Natural killer cell (primary cell): ENCODE data around the gene SKA2. TPM values are rescaled to one million over a fixed set of nuclear protein-coding genes. Genes with fewer than 3 reads are reported as not detected.

Source experiments
- ATAC-seq, 3 donors: fragments of 150-1000 bp in 2 of 3; fragments of 200-7000 bp in 1 of 3; cut with Tn5 transposase; 1 replicate in 1 of 3; 2 replicates in 2 of 3; pipeline ENCODE4 v1.10.0; 2021; ENCODE audit warnings: mild to moderate bottlenecking in 2 of 3, moderate library complexity in 2 of 3
- DNase-seq, 2 donors: peaks; one replicate each; pipeline versions ENCODE4 v3.0.0 to v3.0.0-alpha.2; 2013 to 2021; ENCODE audit warnings: mixed read lengths in 1 of 2
- H3K27ac ChIP-seq: one replicate; pipeline ENCODE4 v1.5.1; 2013; ENCODE audit warnings: mild to moderate bottlenecking, low read length
- H3K27me3 ChIP-seq: one replicate; pipeline ENCODE4 v1.6.1; 2013; ENCODE audit warnings: low read length; ENCODE audit not compliant: control insufficient read depth, insufficient read depth
- H3K36me3 ChIP-seq: one replicate; pipeline ENCODE4 v1.6.1; 2013; ENCODE audit warnings: low read length; ENCODE audit not compliant: control insufficient read depth, insufficient read depth
- H3K4me1 ChIP-seq: one replicate; pipeline ENCODE4 v1.6.1; 2013; ENCODE audit warnings: low read length; ENCODE audit not compliant: control insufficient read depth, insufficient read depth
- H3K4me3 ChIP-seq: one replicate; pipeline ENCODE4 v1.5.1; 2013; ENCODE audit warnings: low read length
- H3K9me3 ChIP-seq: one replicate; pipeline ENCODE4 v1.6.1; 2013; ENCODE audit warnings: low read length; ENCODE audit not compliant: control insufficient read depth, insufficient read depth
- H3K27ac Mint-ChIP-seq, 2 donors: one replicate each; pipeline ENCODE4 v1.8.0; 2022; ENCODE audit warnings: mild to moderate bottlenecking in 2 of 2, mixed read lengths in 2 of 2, moderate library complexity in 1 of 2
- H3K27me3 Mint-ChIP-seq, 2 donors: one replicate each; pipeline ENCODE4 v1.8.0; 2022; ENCODE audit warnings: low read depth in 2 of 2, mixed read lengths in 2 of 2
- H3K36me3 Mint-ChIP-seq: one replicate; pipeline ENCODE4 v1.8.0; 2022; ENCODE audit warnings: mixed read lengths
- H3K4me1 Mint-ChIP-seq, 2 donors: one replicate each; pipeline ENCODE4 v1.8.0; 2022; ENCODE audit warnings: mixed read lengths in 2 of 2
- H3K4me3 Mint-ChIP-seq: one replicate; pipeline ENCODE4 v1.8.0; 2022; ENCODE audit warnings: mild to moderate bottlenecking, moderate library complexity, mixed read lengths
- H3K9me3 Mint-ChIP-seq, 2 donors: one replicate each; pipeline ENCODE4 v1.8.0; 2022; ENCODE audit warnings: mixed read lengths in 2 of 2
- CTCF ChIP-seq: fragments of 200-600 bp; IDR thresholded peaks from one replicate; pipeline ENCODE4 v1.8.0; 2022; ENCODE audit warnings: antibody characterized with exemption
- WGBS: methylation state at CpG from one replicate; pipeline ENCODE4 v1.1.7; 2013; ENCODE audit warnings: missing lambda C conversion rate; ENCODE audit not compliant: insufficient coverage; 5-methylcytosine and 5-hydroxymethylcytosine counted together
- intact Hi-C: fragments of 100-400 bp; cut with micrococcal nuclease; formaldehyde crosslinking; loops from one replicate; pipeline ENCODE4 v1.14.2; 2022
- total RNA-seq, 4 donors: library from RNA; stranded (reverse); fragments of 120-200 nt in 1 of 4; gene quantifications; one replicate each; pipeline versions ENCODE4 v1.2.3 to v1.2.4, GENCODE V29; 2013 to 2022

The SKA2 gene
- total RNA-seq, 3 donors from 2014 or later (not counting 1 experiment from before 2014, with no cell fraction given): 13.4 to 26.5 (median 17.8) TPM

- intact Hi-C loops: no loop called here
- TF ChIP-seq CTCF: no peak
- Mint-ChIP-seq H3K36me3 (peaks cover 6% of the 10 kb centered on the region), H3K4me3 (no peak overlapping the region), H3K9me3 (no peaks in the 10 kb centered on the region), H3K27me3 (no peaks in the 10 kb centered on the region), H3K27ac (peak overlapping the region; percentile 4 to 52), H3K4me1 (peaks cover 6 to 24% of the 10 kb centered on the region in 2 donors)
- no peak overlapping the region for H3K4me3 ChIP-seq
- no peaks in the 10 kb centered on the region for H3K9me3 ChIP-seq
- no peaks in the 10 kb centered on the region for H3K4me1 ChIP-seq
- DNase-seq: no peak
- ATAC-seq: no peak
- no peak overlapping the region for H3K27ac ChIP-seq
- no peaks in the 10 kb centered on the region for H3K27me3 ChIP-seq
- H3K36me3 ChIP-seq: peaks cover 5% of the 10 kb centered on the region
Measured at GRCh38 chr17:59097876-59098275, 57.1 kb downstream of the SKA2 start.

- no peaks in the 10 kb centered on the region for H3K27me3 ChIP-seq
- Mint-ChIP-seq H3K4me3 (no peak overlapping the region), H3K36me3 (peaks cover 2% of the 10 kb centered on the region), H3K27me3 (no peaks in the 10 kb centered on the region), H3K9me3 (no peaks in the 10 kb centered on the region), H3K27ac (no peak overlapping the region), H3K4me1 (peaks cover 2 to 16% of the 10 kb centered on the region in 2 donors)
- DNase-seq: no peak
- no peak for ATAC-seq
- H3K4me1 ChIP-seq: no peaks in the 10 kb centered on the region
- no peak overlapping the region for H3K27ac ChIP-seq
- 91% methylated on average over 6 of the region's 6 CpGs for WGBS
- no peak overlapping the region for H3K4me3 ChIP-seq
- no peak for TF ChIP-seq CTCF
- intact Hi-C loops: no loop called here
- H3K36me3 ChIP-seq: peaks cover 5% of the 10 kb centered on the region
- H3K9me3 ChIP-seq: no peaks in the 10 kb centered on the region
Measured at GRCh38 chr17:59094861-59095530, 60.0 kb downstream of the SKA2 start.

- WGBS: 83% methylated on average over 8 of the region's 8 CpGs
- Histone ChIP-seq H3K27ac (no peak overlapping the region), H3K4me1 (no peaks in the 10 kb centered on the region), H3K27me3 (no peaks in the 10 kb centered on the region), H3K9me3 (no peaks in the 10 kb centered on the region), H3K4me3 (no peak overlapping the region), H3K36me3 (peaks cover 9% of the 10 kb centered on the region)
- Mint-ChIP-seq H3K4me1 (peaks cover 0 to 16% of the 10 kb centered on the region in 2 donors), H3K36me3 (no peaks in the 10 kb centered on the region), H3K27ac (no peak overlapping the region), H3K4me3 (no peak overlapping the region), H3K9me3 (no peaks in the 10 kb centered on the region), H3K27me3 (no peaks in the 10 kb centered on the region)
- intact Hi-C loops: no loop called here
- ATAC-seq (no peak), DNase-seq (no peak)
- TF ChIP-seq CTCF: no peak
Measured at GRCh38 chr17:59093702-59094231, 61.2 kb downstream of the SKA2 start.
